NCI-H524 (cell line): ENCODE data around the gene ZBTB24.
A peak's percentile ranks its signal among the peaks of the same experiment; 100 is the strongest.

Experiments
- DNase-seq, 2 experiments: peaks; one replicate each; lab custom pipeline; 2025; lab: John Stamatoyannopoulos, UW

ZBTB24 gene

GRCh38 chr6:109451376-109451775, 31.6 kb downstream of the ZBTB24 start:
- DNase-seq, result no peak

- DNase-seq, result no peak
These were observed 32.2 kb downstream of the ZBTB24 start for GRCh38 chr6:109450801-109451200.

- no peak for DNase-seq
These were observed 33.0 kb downstream of the ZBTB24 start for GRCh38 chr6:109449795-109450673.

- no peak for DNase-seq
These were observed 33.8 kb downstream of the ZBTB24 start for GRCh38 chr6:109449064-109449794.

- DNase-seq, result no peak
These were observed 34.4 kb downstream of the ZBTB24 start for GRCh38 chr6:109448615-109449014.

- DNase-seq, result no peak
These were observed 35.0 kb downstream of the ZBTB24 start for GRCh38 chr6:109447878-109448555.

- no peak for DNase-seq
These were observed 35.9 kb downstream of the ZBTB24 start for GRCh38 chr6:109447087-109447486.

GRCh38 chr6:109446541-109446940, 36.5 kb downstream of the ZBTB24 start:
- DNase-seq, result no peak

GRCh38 chr6:109446072-109446471, 36.9 kb downstream of the ZBTB24 start:
- DNase-seq, result no peak

- no peak for DNase-seq
These were observed 37.6 kb downstream of the ZBTB24 start for GRCh38 chr6:109445382-109445781.

GRCh38 chr6:109443425-109443950, 39.5 kb downstream of the ZBTB24 start:
- DNase-seq, result no peak

GRCh38 chr6:109442393-109442924, 40.6 kb downstream of the ZBTB24 start:
- DNase-seq, result no peak

- peak in 1 of 2 experiments; percentile 59 for DNase-seq
These were observed 41.8 kb downstream of the ZBTB24 start for GRCh38 chr6:109441069-109441816.

- DNase-seq, result peak; percentile 66 to 89
These were observed 42.5 kb downstream of the ZBTB24 start, which contains the start of the genes PPIL6 and SMPD2 for GRCh38 chr6:109440331-109441068. Gene PPIL6 (minus strand): TSS chr6:109440628. CDS start chr6:109440590, 38 bp downstream. Gene SMPD2 (plus strand): TSS chr6:109440724. CDS start chr6:109441122, 398 bp downstream.

- no peak for DNase-seq
These were observed 47.0 kb downstream of the ZBTB24 start for GRCh38 chr6:109436041-109436440.

- DNase-seq, result no peak
These were observed 48.6 kb downstream of the ZBTB24 start for GRCh38 chr6:109434456-109434855.

GRCh38 chr6:109429496-109429895, 53.5 kb downstream of the ZBTB24 start:
- DNase-seq, result no peak

- no peak for DNase-seq
These were observed 54.0 kb downstream of the ZBTB24 start for GRCh38 chr6:109428889-109429477.

GRCh38 chr6:109424946-109425345, 58.1 kb downstream of the ZBTB24 start:
- no peak for DNase-seq

- DNase-seq, result no peak
These were observed 61.8 kb downstream of the ZBTB24 start for GRCh38 chr6:109421184-109421583.
